ENCODE measurements around the gene CXorf51A. TPM values are rescaled to one million over a fixed set of nuclear protein-coding genes. Genes with fewer than 3 reads are reported as not detected.

Gene CXorf51A
- not detected in 2 replicates for total RNA-seq

DNA sequence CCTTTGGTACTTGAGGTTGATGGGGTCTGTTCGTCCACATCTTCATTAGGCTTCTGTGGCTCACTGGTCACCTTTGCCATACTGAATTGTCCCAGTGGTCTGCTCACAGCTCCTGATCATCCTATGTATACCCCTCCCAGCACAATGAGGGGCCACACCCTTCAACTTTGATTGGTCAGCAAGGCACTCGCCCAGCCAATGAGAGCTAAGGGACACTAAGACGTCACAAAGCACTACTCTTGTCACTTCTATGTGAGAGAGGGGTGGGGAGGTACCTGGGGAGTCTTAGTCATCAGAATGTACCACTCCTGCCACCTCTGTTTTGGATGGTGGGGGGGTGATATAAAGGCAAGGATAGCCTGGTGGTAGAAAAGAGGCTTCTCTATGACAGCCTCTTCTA is at the start of gene CXorf51A:
TSS of gene CXorf51A (minus strand) at position 101 of the 400 bp plus-strand sequence. CDS start at position 80, 21 bp downstream.

DNA sequence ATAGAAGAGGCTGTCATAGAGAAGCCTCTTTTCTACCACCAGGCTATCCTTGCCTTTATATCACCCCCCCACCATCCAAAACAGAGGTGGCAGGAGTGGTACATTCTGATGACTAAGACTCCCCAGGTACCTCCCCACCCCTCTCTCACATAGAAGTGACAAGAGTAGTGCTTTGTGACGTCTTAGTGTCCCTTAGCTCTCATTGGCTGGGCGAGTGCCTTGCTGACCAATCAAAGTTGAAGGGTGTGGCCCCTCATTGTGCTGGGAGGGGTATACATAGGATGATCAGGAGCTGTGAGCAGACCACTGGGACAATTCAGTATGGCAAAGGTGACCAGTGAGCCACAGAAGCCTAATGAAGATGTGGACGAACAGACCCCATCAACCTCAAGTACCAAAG is 5.1 kb downstream of the CXorf51A start, which contains the start of gene CXorf51B:
TSS of gene CXorf51B (plus strand) at position 301 of the 400 bp plus-strand sequence. CDS start at position 322, 21 bp downstream.

Other genes starting within 250 kb of the CXorf51A start
- not detected in 2 replicates for gene CXorf51B, start 5.0 kb downstream of the CXorf51A start, total RNA-seq

Measured in thoracic aorta endothelial cell (primary cell).